ENCODE results near the gene DIP2B.

The DIP2B gene

DNA sequence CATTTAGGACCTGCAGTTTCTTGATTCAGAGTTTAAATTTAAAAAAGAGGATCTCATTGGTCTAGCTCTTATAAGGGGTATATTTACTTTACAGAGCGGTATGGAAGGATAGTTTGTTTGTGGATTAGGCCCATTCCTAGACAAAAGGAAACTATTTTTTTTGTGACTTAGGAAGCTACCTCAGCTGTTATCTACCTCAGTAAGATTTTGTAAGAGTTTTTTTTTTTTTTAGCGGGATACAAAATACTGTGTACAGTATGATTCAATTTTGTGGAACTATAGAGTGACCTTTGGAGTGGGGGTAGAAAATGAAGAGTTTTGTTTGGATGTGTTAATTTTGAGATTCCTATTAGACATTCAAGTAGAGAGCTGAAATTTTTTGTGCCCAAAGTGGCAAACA, 154.5 kb downstream of the DIP2B start:
- no peak for TF ChIP-seq CTCF (IDR thresholded peaks at IDR 0.05)
- no peak for DNase-seq
- Histone ChIP-seq H3K36me3 (peaks cover 0 to 9% (median 0%) of the 10 kb centered on the region in 3 donors), H3K4me1 (no peaks in the 10 kb centered on the region), H3K27me3 (no peaks in the 10 kb centered on the region), H3K4me3 (no peak overlapping the region), H3K27ac (no peak overlapping the region), H3K9me3 (no peaks in the 10 kb centered on the region)
- intact Hi-C loops (cut with DNase I; ENCODE audit: low total_unique reads) = no loop called here

- no peak overlapping the region for H3K4me3 ChIP-seq
- no peaks in the 10 kb centered on the region for H3K27me3 ChIP-seq
- intact Hi-C loops (cut with DNase I; ENCODE audit: low total_unique reads) = no loop called here
- H3K36me3 ChIP-seq = peaks cover 0 to 9% (median 0%) of the 10 kb centered on the region in 3 donors
- no peak for TF ChIP-seq CTCF (IDR thresholded peaks at IDR 0.05)
- no peak overlapping the region for H3K27ac ChIP-seq
- no peak for DNase-seq
- no peaks in the 10 kb centered on the region for H3K4me1 ChIP-seq
- H3K9me3 ChIP-seq = no peaks in the 10 kb centered on the region
Measured at GRCh38 chr12:50659690-50660424, 155.1 kb downstream of the DIP2B start.

DNA sequence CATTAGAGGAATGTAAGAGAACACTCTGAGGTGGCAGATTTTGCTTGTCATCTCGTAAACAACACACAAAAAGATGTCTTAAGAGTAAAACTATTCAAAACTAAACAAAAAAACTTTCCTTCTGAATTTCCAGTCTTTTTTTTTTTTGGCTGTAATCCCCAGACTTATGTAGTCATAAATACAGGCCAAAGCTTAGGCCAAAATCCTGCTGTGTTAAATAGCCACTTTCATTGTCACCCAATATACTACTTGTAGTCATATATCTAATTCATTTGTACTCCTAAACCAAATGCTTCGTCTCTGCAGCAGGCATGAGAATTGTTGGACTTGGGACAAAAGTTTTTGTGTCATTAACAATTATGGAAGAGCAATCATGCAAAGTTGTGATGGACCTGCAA, 155.6 kb downstream of the DIP2B start:
- Histone ChIP-seq H3K27me3 (no peaks in the 10 kb centered on the region), H3K36me3 (peaks cover 0 to 9% (median 0%) of the 10 kb centered on the region in 3 donors), H3K4me3 (no peak overlapping the region), H3K27ac (no peak overlapping the region), H3K4me1 (no peaks in the 10 kb centered on the region), H3K9me3 (no peaks in the 10 kb centered on the region)
- no peak for DNase-seq
- no peak for TF ChIP-seq CTCF (IDR thresholded peaks at IDR 0.05)
- intact Hi-C loops (cut with DNase I; ENCODE audit: low total_unique reads) = no loop called here

DNA sequence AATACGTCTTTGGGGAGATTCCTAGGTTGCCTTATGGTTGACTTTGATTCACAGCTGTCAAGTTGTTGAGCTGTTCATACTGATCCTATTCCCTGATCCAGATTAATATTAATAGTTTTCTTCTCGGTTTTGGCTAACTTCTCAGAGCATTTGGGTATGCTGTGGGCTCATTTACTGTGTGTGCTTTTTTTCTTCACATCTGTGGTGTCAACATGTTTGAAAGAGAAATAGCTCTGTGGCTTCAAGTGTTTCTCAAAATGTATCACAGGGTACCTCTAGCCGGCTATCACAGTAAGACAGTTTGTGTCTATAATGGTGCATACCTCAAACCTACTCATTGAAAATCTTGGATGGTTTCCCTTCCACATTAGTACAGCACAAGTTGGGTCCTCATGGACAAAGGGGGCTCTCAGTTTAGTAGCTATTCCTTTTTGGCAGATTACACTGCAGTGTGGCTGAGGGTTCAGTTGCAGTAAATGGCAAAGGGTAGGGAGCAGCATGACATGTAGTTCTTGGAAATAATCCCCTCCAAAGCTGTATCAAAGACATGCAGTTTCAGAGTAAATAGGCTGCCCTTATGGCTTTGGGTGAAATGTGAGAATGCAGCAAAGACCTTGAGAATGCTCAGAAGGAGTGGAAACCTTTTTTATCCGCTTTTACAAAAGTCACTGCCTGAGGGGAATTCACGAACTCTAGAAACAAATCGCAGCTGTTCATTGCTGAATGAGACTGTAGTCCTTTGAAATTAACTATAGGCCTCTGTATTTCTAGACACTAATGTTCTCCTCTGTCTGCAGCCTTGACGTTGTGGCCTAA, 156.7 kb downstream of the DIP2B start:
- no peaks in the 10 kb centered on the region for H3K9me3 ChIP-seq
- DNase-seq = no peak
- H3K4me3 ChIP-seq = no peak overlapping the region
- no peak for TF ChIP-seq CTCF (IDR thresholded peaks at IDR 0.05)
- intact Hi-C loops (cut with DNase I; ENCODE audit: low total_unique reads) = no loop called here
- H3K27ac ChIP-seq = no peak overlapping the region
- no peaks in the 10 kb centered on the region for H3K27me3 ChIP-seq
- H3K36me3 ChIP-seq = peaks cover 0 to 9% (median 0%) of the 10 kb centered on the region in 3 donors
- H3K4me1 ChIP-seq = no peaks in the 10 kb centered on the region

GRCh38 chr12:50662116-50662510, 157.3 kb downstream of the DIP2B start:
- no peak overlapping the region for H3K4me3 ChIP-seq
- H3K9me3 ChIP-seq = no peaks in the 10 kb centered on the region
- H3K36me3 ChIP-seq = peaks cover 0 to 9% (median 0%) of the 10 kb centered on the region in 3 donors
- no peak for TF ChIP-seq CTCF (IDR thresholded peaks at IDR 0.05)
- no peaks in the 10 kb centered on the region for H3K27me3 ChIP-seq
- no peaks in the 10 kb centered on the region for H3K4me1 ChIP-seq
- H3K27ac ChIP-seq = no peak overlapping the region
- intact Hi-C loops (cut with DNase I; ENCODE audit: low total_unique reads) = no loop called here
- no peak for DNase-seq

All from tibial artery (tissue), 4 donors.